ENCODE measurements around the gene ATP6V0A4. TPM values are rescaled to one million over a fixed set of nuclear protein-coding genes. Genes with fewer than 3 reads are reported as not detected.
"Not testable (repeated sequence)": the region's sequence is repeated elsewhere in the genome, so short reads cannot be mapped to it uniquely, and the experiment has no call there.

Gene ATP6V0A4
- total RNA-seq, 1 donor from 2014 or later: 1.2 TPM

GRCh38 chr7:138750901-138751464 lies 47.0 kb downstream of the ATP6V0A4 start:
- DNase-seq (ENCODE audit: low spot score): no peak

GRCh38 chr7:138750473-138750872 lies 47.5 kb downstream of the ATP6V0A4 start:
- no peak for DNase-seq (ENCODE audit: low spot score)

- no peak for DNase-seq (ENCODE audit: low spot score)
Observed at GRCh38 chr7:138749960-138750359, 48.0 kb downstream of the ATP6V0A4 start.

- DNase-seq (ENCODE audit: low spot score): no peak
Observed at GRCh38 chr7:138748666-138749065, 49.3 kb downstream of the ATP6V0A4 start.

- no peak for DNase-seq (ENCODE audit: low spot score)
Observed at GRCh38 chr7:138746073-138746472, 51.9 kb downstream of the ATP6V0A4 start.

- no peak for DNase-seq (ENCODE audit: low spot score)
Observed at GRCh38 chr7:138745189-138745588, 52.8 kb downstream of the ATP6V0A4 start.

- DNase-seq (ENCODE audit: low spot score): no peak
Observed at GRCh38 chr7:138741453-138741735, 56.6 kb downstream of the ATP6V0A4 start.

- no peak for DNase-seq (ENCODE audit: low spot score)
Observed at GRCh38 chr7:138739859-138740258, 58.1 kb downstream of the ATP6V0A4 start.

- peak; percentile 86 for DNase-seq (ENCODE audit: low spot score)
Observed at GRCh38 chr7:138738551-138739335, 59.3 kb downstream of the ATP6V0A4 start.

GRCh38 chr7:138738114-138738513 lies 59.9 kb downstream of the ATP6V0A4 start:
- DNase-seq (ENCODE audit: low spot score): no peak

GRCh38 chr7:138735399-138735798 lies 62.6 kb downstream of the ATP6V0A4 start:
- DNase-seq (ENCODE audit: low spot score): no peak

GRCh38 chr7:138731733-138732132 lies 66.3 kb downstream of the ATP6V0A4 start:
- DNase-seq (ENCODE audit: low spot score): not testable (repeated sequence)

GRCh38 chr7:138729444-138729843 lies 68.6 kb downstream of the ATP6V0A4 start:
- no peak for DNase-seq (ENCODE audit: low spot score)

- peak; percentile 60 for DNase-seq (ENCODE audit: low spot score)
Observed at GRCh38 chr7:138727336-138728099, 70.5 kb downstream of the ATP6V0A4 start.

GRCh38 chr7:138726288-138726687 lies 71.7 kb downstream of the ATP6V0A4 start:
- DNase-seq (ENCODE audit: low spot score): no peak

GRCh38 chr7:138720286-138720685 lies 77.7 kb downstream of the ATP6V0A4 start:
- DNase-seq (ENCODE audit: low spot score): no peak

GRCh38 chr7:138716889-138717288 lies 81.1 kb downstream of the ATP6V0A4 start:
- no peak for DNase-seq (ENCODE audit: low spot score)

GRCh38 chr7:138713191-138713590 lies 84.8 kb downstream of the ATP6V0A4 start:
- DNase-seq (ENCODE audit: low spot score): no peak

- DNase-seq (ENCODE audit: low spot score): no peak
Observed at GRCh38 chr7:138712652-138713051, 85.3 kb downstream of the ATP6V0A4 start.

GRCh38 chr7:138710536-138711385 lies 87.2 kb downstream of the ATP6V0A4 start:
- DNase-seq (ENCODE audit: low spot score): no peak

GRCh38 chr7:138705167-138705566 lies 92.8 kb downstream of the ATP6V0A4 start:
- no peak for DNase-seq (ENCODE audit: low spot score)

- DNase-seq (ENCODE audit: low spot score): no peak
Observed at GRCh38 chr7:138701537-138701923, 96.5 kb downstream of the ATP6V0A4 start.
